SHP77 (cell line): Measurements from ENCODE around the gene ITGA5.
"Not testable (repeated sequence)": the region's sequence is repeated elsewhere in the genome, so short reads cannot be mapped to it uniquely, and the experiment has no call there.

Source experiments
- DNase-seq, 2 experiments: peaks; one replicate each; lab custom pipeline; 2025; lab: John Stamatoyannopoulos, UW

Gene ITGA5

DNA sequence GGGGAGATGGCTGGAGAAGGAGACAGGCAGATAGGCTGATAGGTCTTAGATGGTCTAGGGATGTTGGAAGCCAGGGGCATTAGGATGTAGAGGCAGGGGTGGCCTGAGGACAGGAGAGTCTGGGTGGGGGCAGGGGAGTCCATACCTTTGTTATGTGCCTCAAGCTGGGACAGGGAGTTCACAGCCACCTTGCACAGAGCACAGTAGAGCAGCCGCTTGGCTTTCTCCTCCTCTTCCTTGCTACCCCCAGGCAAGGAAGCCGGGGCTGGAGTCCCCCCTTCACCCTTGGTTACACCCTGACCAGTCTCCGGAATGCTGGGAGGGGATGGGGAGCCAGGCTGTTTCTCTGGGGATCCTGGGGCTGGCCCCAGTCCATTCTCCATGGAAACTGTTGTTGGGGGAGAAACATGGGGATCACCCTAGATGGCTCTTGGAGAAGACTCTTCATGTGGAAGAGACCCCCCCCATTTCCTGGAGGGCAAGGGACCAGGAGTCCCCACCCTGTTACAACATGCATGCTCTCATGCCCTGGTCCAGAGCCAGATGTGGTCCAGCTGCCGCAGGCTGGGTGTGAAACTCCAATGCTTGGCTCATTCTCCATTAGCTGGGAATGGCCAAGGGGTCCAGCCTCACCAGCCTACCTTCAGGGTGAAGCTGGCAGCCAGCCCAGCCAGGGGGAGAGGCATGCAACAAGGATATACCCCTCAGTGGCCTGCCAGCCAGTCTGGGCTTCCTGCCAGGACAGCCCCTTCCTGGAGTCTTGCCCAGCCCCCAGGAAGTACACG lies 47.5 kb downstream of the ITGA5 start:
- DNase-seq: peak; percentile 72 to 82

DNA sequence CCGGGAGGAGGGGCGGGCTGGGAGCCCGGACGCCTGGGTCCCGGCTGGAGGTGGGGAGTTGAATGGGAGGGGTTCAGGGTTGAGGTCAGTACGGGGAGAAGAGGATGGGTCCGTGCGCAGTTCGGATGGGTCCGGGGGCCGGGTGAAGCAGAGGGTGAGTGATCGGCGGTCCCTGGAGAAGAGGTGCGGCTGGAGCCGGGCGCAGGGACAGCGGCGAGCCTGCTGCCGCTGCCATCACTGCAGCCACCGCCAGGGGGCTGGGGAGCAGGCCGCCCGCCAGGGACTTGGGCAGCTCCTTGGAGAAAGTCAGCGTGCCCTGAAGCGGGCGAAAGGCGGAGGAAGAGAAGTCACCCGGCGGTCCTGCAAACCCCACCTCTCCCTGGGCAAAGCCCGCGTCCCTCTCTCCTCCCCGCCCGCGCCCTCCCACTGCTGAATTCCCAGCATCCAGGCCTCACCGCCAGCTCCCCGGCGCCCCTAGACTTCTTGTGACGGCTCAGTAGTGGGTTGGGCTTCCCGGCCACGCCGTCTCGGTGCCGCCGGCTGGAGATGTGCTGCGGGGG lies 48.8 kb downstream of the ITGA5 start:
- DNase-seq: peak in 1 of 2 experiments; percentile 23

GRCh38 chr12:54369597-54370131 lies 49.4 kb downstream of the ITGA5 start:
- DNase-seq: no peak

DNA sequence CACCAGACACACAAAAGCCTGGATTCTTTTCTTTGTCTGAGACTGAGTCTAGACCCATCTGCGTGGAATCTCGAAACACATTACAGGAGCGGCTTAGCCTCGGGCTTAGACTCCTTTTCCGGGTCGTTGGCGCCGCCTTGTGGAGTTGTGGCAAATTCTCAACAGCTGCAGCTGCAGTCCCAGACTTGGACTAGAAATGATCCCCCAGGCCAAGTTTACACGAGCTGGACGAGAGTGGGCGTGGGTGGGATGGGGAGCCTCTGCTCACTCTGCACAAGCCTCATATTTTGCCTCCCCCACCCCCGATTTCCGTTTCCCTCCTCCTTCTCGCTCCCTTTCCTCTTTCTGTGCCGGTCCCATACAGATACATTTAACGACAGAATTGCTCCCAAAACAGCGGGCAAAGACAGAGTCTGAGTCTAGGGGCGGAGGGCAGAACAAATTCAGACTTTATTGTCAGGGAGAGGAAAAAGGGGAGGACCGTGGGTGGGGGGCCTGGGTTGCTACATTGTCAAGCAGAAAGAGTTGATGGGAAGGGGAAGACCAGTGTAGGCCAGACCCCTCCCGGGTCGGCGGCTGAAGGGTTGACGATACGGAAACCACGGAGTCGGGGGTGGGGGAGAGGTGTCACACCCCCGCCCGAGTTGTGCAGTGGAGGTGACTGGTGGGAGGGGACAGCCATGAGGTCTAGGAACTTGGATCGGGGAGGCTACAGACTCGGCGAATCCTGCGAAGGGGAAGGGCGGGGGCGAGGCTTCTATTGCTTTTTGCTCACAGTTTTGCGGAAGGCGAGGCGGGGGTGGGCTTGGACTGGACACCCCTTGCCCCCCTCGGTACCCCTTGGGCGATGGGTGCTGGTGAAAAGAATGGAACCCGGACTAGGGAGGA lies 50.1 kb downstream of the ITGA5 start:
- DNase-seq: peak; percentile 73 to 86

DNA sequence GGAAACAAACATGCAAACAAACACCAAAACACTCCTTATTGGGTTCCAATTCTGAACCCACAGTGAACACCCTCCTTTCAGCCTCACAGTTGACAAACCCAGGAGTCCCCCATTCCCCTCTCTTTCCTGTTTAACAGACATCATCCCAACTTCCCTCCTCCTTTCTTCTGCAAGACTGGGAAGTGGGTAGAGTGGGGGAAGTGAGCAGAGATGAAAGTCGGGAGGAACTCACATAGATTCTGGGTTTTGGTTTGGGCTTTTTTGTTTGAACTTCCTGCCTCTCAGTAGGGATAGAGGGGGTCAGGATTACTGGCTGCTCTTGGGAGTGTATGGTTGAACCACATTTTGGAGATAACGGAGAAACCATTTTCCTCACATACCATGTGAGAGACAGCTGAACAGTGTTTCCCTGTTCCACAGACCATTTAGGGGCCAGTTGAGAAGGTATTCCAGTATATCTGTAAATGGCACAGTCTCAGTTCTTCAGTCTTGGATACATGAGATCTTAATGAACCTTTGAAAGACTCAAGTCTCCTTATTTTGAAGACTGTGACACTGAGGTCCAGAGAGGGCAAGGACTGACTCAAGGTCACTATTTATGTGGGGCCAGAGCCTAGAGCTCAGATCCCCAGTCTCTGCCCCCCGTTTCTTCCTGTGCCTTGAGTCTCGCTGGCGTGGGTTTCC lies 50.9 kb downstream of the ITGA5 start:
- no peak for DNase-seq

GRCh38 chr12:54364413-54364812 lies 54.7 kb downstream of the ITGA5 start, which contains the start of gene GPR84:
Gene GPR84 (minus strand): TSS chr12:54364486. CDS start chr12:54363851, 635 bp downstream.
- DNase-seq: no peak

- no peak for DNase-seq
Measured at GRCh38 chr12:54363618-54364017, 55.4 kb downstream of the ITGA5 start.

DNA sequence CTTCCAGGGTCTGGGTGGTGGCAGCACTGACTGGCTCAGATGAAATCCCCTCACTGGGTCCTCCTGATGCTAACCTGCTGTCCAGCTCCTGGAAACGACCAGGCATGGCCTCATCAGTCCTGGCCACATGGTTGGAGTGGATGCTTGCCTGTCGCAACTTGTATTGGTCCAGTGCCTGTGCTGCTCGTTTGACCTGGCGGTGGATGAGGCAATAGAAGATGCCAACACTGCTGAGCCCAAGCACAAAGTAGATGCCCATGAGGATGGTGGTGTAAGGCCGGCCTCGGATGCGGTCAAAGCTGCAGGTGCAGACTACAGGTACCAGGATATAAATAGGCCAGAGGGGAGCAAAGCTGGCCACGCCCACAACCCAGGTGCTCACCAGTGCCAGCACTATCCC lies 56.0 kb downstream of the ITGA5 start:
- no peak for DNase-seq

DNA sequence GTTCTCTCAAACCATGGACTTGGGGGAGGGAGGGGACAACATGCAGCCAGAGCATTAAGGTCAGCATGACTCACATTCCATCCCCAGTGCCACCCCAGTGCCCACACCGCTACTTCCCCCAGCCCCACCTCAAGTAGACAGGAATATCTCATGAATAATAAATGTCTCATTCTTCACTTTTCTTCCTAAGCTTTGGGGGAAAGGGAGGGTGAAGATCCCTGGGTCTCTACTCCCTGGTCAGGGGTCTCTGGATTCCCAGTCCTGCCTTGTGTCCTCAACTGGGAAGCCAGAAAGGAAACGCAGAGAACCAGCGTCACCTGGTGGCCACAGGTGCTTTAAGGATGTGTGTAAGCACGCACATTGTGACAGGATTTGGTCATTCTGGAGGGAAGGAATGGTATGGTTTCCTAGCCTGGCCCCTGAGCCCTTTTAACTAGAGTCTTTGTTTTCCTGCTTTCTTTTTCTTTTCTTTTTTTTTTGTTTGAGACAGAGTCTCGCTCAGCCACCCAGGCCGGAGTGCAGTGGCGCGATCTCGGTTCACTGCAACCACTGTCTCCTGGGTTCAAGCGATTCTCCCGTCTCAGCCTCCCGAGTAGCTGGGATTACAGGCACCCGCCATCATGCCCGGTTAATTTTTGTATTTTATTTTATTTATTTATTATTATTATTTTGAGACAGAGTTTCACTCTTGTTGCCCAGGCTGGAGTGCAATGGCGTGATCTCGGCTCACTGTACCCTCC lies 58.2 kb downstream of the ITGA5 start:
- DNase-seq: peak; percentile 85 to 86

DNA sequence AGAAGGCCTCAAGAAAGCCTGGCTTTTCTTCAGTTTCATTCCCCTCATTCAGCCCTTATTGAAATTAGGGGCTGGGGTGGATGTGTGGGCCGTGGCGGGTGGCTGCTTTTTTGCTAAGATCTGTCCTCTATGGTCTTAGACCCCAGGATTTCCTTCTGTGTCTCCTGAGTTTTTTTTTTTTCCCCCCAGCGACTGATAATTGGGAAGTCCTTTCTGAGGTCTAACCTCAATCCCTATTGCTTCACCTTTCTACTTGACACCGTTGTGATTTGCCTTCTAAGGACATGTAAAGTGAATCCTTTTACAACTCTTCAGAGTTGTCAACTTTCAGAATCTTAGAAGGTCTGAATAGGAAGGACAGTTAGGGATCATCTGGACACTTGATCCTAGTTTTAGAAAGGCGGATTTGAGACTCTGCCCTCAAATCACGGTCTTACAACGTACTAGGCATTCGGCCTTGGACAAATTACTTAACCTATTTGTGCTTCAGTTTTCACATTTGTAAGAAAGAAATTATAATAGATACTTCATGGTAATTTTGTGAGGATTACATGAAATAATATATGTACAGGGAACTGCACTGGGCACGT lies 59.2 kb downstream of the ITGA5 start:
- no peak for DNase-seq

GRCh38 chr12:54358945-54359761 lies 59.9 kb downstream of the ITGA5 start:
- DNase-seq: peak; percentile 98 to 99

DNA sequence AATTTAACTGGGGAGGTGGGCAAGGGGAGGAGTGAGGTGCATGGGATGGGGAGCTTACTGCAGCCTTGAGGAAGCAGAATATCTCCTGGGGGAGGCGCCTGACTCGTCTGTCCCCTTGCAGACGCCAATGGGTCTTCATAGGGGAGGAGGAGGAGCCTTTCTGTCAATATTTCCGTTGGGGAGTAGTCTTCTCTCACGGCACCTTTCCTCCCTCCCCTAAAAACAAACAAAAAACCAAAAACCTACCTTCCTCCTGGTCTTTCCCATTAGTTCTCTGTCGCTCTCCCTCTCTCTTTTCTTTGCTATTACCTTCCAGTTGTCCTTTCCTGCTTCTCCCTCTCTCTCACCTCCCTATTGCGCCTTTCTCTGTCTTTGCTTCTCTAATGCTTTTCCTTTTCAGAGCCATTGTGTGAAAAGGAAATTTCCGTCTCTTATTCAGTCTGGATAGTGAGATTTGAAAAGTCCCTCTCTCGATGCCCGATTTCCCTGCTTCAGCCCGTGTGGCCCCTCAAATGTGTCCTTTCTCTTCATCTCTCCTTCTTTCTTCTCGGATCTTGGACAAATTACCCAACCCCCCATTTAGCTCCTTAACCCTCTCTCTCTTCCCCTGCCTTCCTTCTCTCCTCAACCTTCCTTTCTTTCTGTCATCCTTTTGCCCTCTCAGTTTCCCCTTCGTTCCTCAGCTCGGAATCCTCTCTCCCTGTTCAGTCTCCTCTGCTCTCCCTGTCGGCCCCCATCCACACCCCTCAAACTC lies 60.7 kb downstream of the ITGA5 start:
- DNase-seq: peak in 1 of 2 experiments; percentile 12

- DNase-seq: no peak
Measured at GRCh38 chr12:54357506-54358190, 61.4 kb downstream of the ITGA5 start.

DNA sequence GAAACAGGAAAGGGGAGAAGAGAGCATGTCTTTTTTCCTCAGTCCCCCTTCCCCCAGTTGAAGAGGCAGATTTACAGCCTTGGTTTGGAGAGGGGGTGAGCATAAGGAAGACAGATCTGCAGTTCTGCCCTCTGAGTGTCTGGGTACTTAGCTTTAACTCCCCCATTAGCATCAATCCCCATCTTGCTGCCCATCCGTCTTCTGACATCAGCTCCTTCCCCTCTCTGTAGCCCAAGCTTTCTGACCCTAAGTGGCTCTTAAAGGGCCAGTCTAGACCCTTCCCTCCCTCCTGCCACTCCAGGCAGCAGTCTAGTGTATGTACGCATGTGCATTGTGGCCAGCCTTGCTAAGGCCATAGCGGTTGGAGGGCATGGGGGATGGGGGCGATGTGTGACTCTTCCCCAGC lies 62.1 kb downstream of the ITGA5 start:
- peak in 1 of 2 experiments; percentile 37 for DNase-seq

DNA sequence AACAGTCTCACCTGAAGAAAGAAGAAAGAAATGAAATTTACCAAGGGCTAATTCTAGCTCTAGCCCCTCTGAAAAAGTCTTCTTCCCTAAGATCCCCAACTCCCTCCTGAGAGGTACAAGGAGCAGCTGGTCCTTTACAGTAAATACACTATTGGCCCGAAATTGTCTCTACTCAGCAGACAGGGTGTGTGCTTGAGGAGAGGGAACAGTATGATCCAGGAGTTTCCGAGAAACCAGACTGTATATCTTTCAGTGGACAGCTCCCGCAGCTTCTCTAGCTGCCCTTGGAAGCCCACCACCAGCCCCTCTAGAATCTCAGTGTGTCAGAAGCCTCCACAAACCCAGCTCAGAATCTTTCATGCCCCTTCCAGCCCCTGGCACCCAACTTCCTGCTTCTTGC lies 62.8 kb downstream of the ITGA5 start:
- DNase-seq: no peak

- DNase-seq: no peak
Measured at GRCh38 chr12:54355104-54355815, 63.8 kb downstream of the ITGA5 start.

- DNase-seq: not testable (repeated sequence)
Measured at GRCh38 chr12:54354271-54354670, 64.8 kb downstream of the ITGA5 start.
